NCI-H526 (cell line): ENCODE data around the gene WLS.
A peak's percentile ranks its signal among the peaks of the same experiment; 100 is the strongest.
"Not testable (repeated sequence)": the region's sequence is repeated elsewhere in the genome, so short reads cannot be mapped to it uniquely, and the experiment has no call there.

ENCODE experiments used
- DNase-seq, 2 experiments: peaks; one replicate each; lab custom pipeline; 2025; lab: John Stamatoyannopoulos, UW

WLS gene

GRCh38 chr1:68198752-68199151 is 33.6 kb downstream of the WLS start:
- no peak for DNase-seq

- DNase-seq, result peak; percentile 30 to 42
Measured at GRCh38 chr1:68197891-68198290, 34.4 kb downstream of the WLS start.

- DNase-seq, result no peak
Measured at GRCh38 chr1:68197461-68197860, 34.9 kb downstream of the WLS start.

- no peak for DNase-seq
Measured at GRCh38 chr1:68196676-68197075, 35.6 kb downstream of the WLS start.

GRCh38 chr1:68191717-68192116 is 40.6 kb downstream of the WLS start:
- DNase-seq, result no peak

- no peak for DNase-seq
Measured at GRCh38 chr1:68188644-68189340, 43.5 kb downstream of the WLS start.

GRCh38 chr1:68188060-68188538 is 44.2 kb downstream of the WLS start:
- DNase-seq, result no peak

- DNase-seq, result no peak
Measured at GRCh38 chr1:68185743-68186142, 46.6 kb downstream of the WLS start.

GRCh38 chr1:68183895-68184294 is 48.4 kb downstream of the WLS start:
- no peak for DNase-seq

- no peak for DNase-seq
Measured at GRCh38 chr1:68181165-68181556, 51.2 kb downstream of the WLS start.

- DNase-seq, result no peak
Measured at GRCh38 chr1:68180441-68181164, 51.7 kb downstream of the WLS start.

- DNase-seq, result no peak
Measured at GRCh38 chr1:68178821-68179490, 53.4 kb downstream of the WLS start.

- peak in 1 of 2 experiments; percentile 6 for DNase-seq
Measured at GRCh38 chr1:68175621-68176398, 56.5 kb downstream of the WLS start.

GRCh38 chr1:68174738-68175113 is 57.6 kb downstream of the WLS start:
- no peak for DNase-seq

GRCh38 chr1:68173936-68174737 is 58.2 kb downstream of the WLS start:
- DNase-seq, result no peak

- peak; percentile 31 to 34 for DNase-seq
Measured at GRCh38 chr1:68173283-68173935, 58.9 kb downstream of the WLS start.

- not testable (repeated sequence) for DNase-seq
Measured at GRCh38 chr1:68171795-68172194, 60.5 kb downstream of the WLS start.

GRCh38 chr1:68168545-68169171 is 63.7 kb downstream of the WLS start:
- DNase-seq, result no peak

- DNase-seq, result no peak
Measured at GRCh38 chr1:68167211-68167610, 65.1 kb downstream of the WLS start.

GRCh38 chr1:68166348-68166747 is 66.0 kb downstream of the WLS start:
- no peak for DNase-seq
